ENCODE data around the gene GJA10. TPM values are rescaled to one million over a fixed set of nuclear protein-coding genes. Genes with fewer than 3 reads are reported as not detected.

Gene GJA10
- total RNA-seq, 1 experiment from 2014 or later, result not detected

- H3K4me3 ChIP-seq (ENCODE audit: low read depth in 2 of 2, low read length in 2 of 2), result no peak overlapping the region
- intact Hi-C loops (cut with micrococcal nuclease; ENCODE audit: unreplicated experiment) (no loop called here), in situ Hi-C loops (cut with HindIII; ENCODE audit: low pct_unique_long_range_greater_than_20kb, low sequenced_read_pairs) (no loop called here)
- no peaks in the 10 kb centered on the region for H3K36me3 ChIP-seq (ENCODE audit: control insufficient read depth, insufficient read depth, low read length)
- TF ChIP-seq CTCF (IDR thresholded peaks at IDR 0.05), result no peak
- TF ChIP-seq TCF7L2 (IDR thresholded peaks at IDR 0.05; ENCODE audit: low read depth, low read length), result no peak
- TF ChIP-seq REST (IDR thresholded peaks at IDR 0.05; ENCODE audit: insufficient read depth in 1 of 2, low read depth in 2 of 2, low read length in 1 of 2), result no peak
- TF ChIP-seq POLR2AphosphoS5 (IDR thresholded peaks at IDR 0.05; ENCODE audit: low read depth, low read length), result no peak
- TF ChIP-seq SIN3A (IDR thresholded peaks at IDR 0.05; ENCODE audit: borderline replicate concordance, insufficient read depth, low read depth, low read length), result no peak
- no peak overlapping the region for H3K27ac ChIP-seq (ENCODE audit: low read length)
- no peaks in the 10 kb centered on the region for H3K27me3 ChIP-seq (ENCODE audit: control insufficient read depth, insufficient read depth, low read length)
- no TSS peak for BruUV-seq (replicated peaks)
- CTCF ChIA-PET, result interaction anchor here (1.0 kb wide), 1 partner anchor 19 kb away, joined by 5 read pairs; no protein-coding TSS in a partner anchor
- H3K4me1 ChIP-seq (ENCODE audit: control insufficient read depth, insufficient read depth, low read length), result no peaks in the 10 kb centered on the region
- H3K9me3 ChIP-seq (ENCODE audit: control insufficient read depth, insufficient read depth, low read depth, low read length), result no peaks in the 10 kb centered on the region
- DNase-seq (ENCODE audit: low read depth, low spot score), result no peak
- POLR2A ChIA-PET, result no interaction called here
- no peak for ATAC-seq
Measured at GRCh38 chr6:89921197-89921596, 26.9 kb downstream of the GJA10 start.

GRCh38 chr6:89921691-89922090 is 27.4 kb downstream of the GJA10 start:
- DNase-seq (ENCODE audit: low read depth, low spot score) (no peak), ATAC-seq (no peak)
- Histone ChIP-seq H3K36me3 (ENCODE audit: control insufficient read depth, insufficient read depth, low read length) (no peaks in the 10 kb centered on the region), H3K4me3 (ENCODE audit: low read depth in 2 of 2, low read length in 2 of 2) (no peak overlapping the region), H3K27me3 (ENCODE audit: control insufficient read depth, insufficient read depth, low read length) (no peaks in the 10 kb centered on the region), H3K9me3 (ENCODE audit: control insufficient read depth, insufficient read depth, low read depth, low read length) (no peaks in the 10 kb centered on the region), H3K4me1 (ENCODE audit: control insufficient read depth, insufficient read depth, low read length) (no peaks in the 10 kb centered on the region), H3K27ac (ENCODE audit: low read length) (no peak overlapping the region)
- POLR2A ChIA-PET, result no interaction called here
- in situ Hi-C loops (cut with HindIII; ENCODE audit: low pct_unique_long_range_greater_than_20kb, low sequenced_read_pairs), result no loop called here
- CTCF ChIA-PET, result interaction anchor here (1.0 kb wide), 1 partner anchor 19 kb away, joined by 5 read pairs; no protein-coding TSS in a partner anchor
- TF ChIP-seq POLR2AphosphoS5 (IDR thresholded peaks at IDR 0.05; ENCODE audit: low read depth, low read length), result no peak
- no peak for TF ChIP-seq SIN3A (IDR thresholded peaks at IDR 0.05; ENCODE audit: borderline replicate concordance, insufficient read depth, low read depth, low read length)
- TF ChIP-seq TCF7L2 (IDR thresholded peaks at IDR 0.05; ENCODE audit: low read depth, low read length), result no peak
- TF ChIP-seq REST (IDR thresholded peaks at IDR 0.05; ENCODE audit: insufficient read depth in 1 of 2, low read depth in 2 of 2, low read length in 1 of 2), result no peak
- TF ChIP-seq CTCF (IDR thresholded peaks at IDR 0.05), result no peak
- intact Hi-C loops (cut with micrococcal nuclease; ENCODE audit: unreplicated experiment), result no loop called here
- no TSS peak for BruUV-seq (replicated peaks)

All from Panc1 (cell line).